ENCODE results near the gene PCDHGB2. TPM values are rescaled to one million over a fixed set of nuclear protein-coding genes. Genes with fewer than 3 reads are reported as not detected.
"Not testable (repeated sequence)": the region's sequence is repeated elsewhere in the genome, so short reads cannot be mapped to it uniquely, and the experiment has no call there.

The PCDHGB2 gene
- total RNA-seq, 2 donors from 2014 or later = 5.2 to 6.7 TPM

- H3K9me3 ChIP-seq = peaks cover 10 to 94% of the 10 kb centered on the region in 2 donors
Measured at GRCh38 chr5:141387557-141388311, 27.9 kb downstream of the PCDHGB2 start, which contains the start of gene PCDHGB4. Gene PCDHGB4, plus strand, starts transcription at chr5:141387698. Its CDS starts 187 bp downstream, at chr5:141387885.

DNA sequence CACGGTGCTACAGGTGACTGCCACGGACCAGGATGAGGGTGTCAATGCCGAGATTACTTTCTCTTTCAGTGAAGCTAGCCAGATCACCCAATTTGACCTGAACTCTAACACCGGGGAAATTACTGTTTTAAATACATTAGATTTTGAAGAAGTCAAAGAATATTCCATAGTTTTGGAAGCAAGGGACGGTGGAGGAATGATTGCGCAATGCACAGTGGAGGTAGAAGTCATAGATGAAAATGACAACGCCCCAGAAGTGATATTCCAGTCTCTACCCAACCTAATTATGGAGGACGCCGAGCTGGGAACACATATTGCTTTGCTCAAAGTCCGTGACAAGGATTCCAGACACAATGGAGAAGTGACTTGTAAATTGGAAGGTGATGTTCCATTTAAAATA lies 28.9 kb downstream of the PCDHGB2 start:
- no peak overlapping the region for H3K27ac ChIP-seq
- peaks cover 7% of the 10 kb centered on the region for H3K36me3 ChIP-seq
- H3K9me3 ChIP-seq = peaks cover 10 to 94% of the 10 kb centered on the region in 2 donors
- no peak for DNase-seq (ENCODE audit: low spot score)
- no peaks in the 10 kb centered on the region for H3K4me1 ChIP-seq
- no peaks in the 10 kb centered on the region for H3K27me3 ChIP-seq
- no peak for TF ChIP-seq CTCF (IDR thresholded peaks at IDR 0.05)
- H3K4me3 ChIP-seq = no peak overlapping the region

More at GRCh38 chr5:141387557-141388311, 27.9 kb downstream of the PCDHGB2 start, which contains the start of gene PCDHGB4:
- not testable (repeated sequence) for H3K27ac ChIP-seq; H3K27me3 ChIP-seq; DNase-seq (ENCODE audit: low spot score); H3K36me3 ChIP-seq; H3K4me1 ChIP-seq
- H3K4me3 ChIP-seq = peak within 1 kb of the TSS; percentile 33 to 39
- TF ChIP-seq CTCF (IDR thresholded peaks at IDR 0.05) = peak; percentile 42 to 70

DNA sequence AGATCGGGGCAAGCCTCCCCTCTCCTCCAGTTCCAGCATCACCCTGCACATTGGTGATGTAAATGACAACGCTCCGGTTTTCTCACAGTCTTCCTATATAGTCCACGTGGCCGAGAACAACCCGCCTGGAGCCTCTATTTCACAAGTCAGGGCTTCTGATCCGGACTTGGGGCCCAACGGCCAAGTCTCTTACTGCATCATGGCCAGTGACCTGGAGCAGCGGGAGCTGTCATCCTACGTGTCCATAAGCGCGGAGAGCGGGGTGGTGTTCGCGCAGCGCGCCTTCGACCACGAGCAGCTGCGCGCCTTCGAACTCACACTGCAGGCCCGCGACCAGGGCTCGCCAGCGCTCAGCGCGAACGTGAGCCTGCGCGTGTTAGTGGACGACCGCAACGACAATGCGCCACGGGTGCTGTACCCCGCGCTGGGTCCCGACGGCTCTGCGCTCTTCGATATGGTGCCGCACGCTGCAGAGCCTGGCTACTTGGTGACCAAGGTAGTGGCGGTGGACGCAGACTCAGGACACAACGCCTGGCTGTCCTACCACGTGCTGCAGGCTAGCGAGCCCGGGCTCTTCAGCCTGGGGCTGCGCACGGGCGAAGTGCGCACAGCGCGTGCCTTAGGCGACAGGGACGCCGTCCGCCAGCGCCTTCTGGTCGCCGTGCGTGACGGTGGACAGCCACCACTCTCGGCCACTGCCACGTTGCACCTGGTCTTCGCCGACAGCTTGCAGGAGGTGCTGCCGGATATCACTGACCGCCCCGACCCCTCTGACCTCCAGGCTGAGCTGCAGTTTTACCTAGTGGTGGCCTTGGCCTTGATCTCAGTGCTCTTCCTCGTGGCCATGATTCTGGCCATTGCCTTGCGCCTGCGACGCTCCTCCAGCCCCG lies 29.6 kb downstream of the PCDHGB2 start:
- Histone ChIP-seq H3K4me1 (no peaks in the 10 kb centered on the region), H3K9me3 (peaks cover 10 to 94% of the 10 kb centered on the region in 2 donors), H3K4me3 (no peak overlapping the region), H3K36me3 (peaks cover 7% of the 10 kb centered on the region), H3K27me3 (no peaks in the 10 kb centered on the region), H3K27ac (no peak overlapping the region)
- no peak for DNase-seq (ENCODE audit: low spot score)
- TF ChIP-seq CTCF (IDR thresholded peaks at IDR 0.05) = no peak

GRCh38 chr5:141392429-141393198 lies 32.8 kb downstream of the PCDHGB2 start, which contains the start of gene PCDHGA8:
Gene PCDHGA8, plus strand, starts transcription at chr5:141392633. Its CDS starts 181 bp downstream, at chr5:141392814.
- H3K27me3 ChIP-seq = no peaks in the 10 kb centered on the region
- H3K27ac ChIP-seq = no peak within 1 kb of the TSS
- peaks cover 10 to 88% of the 10 kb centered on the region in 2 donors for H3K9me3 ChIP-seq
- no peaks in the 10 kb centered on the region for H3K4me1 ChIP-seq
- TF ChIP-seq CTCF (IDR thresholded peaks at IDR 0.05) = no peak
- no peak for DNase-seq (ENCODE audit: low spot score)
- peaks cover 3% of the 10 kb centered on the region for H3K36me3 ChIP-seq
- H3K4me3 ChIP-seq = no peak within 1 kb of the TSS

DNA sequence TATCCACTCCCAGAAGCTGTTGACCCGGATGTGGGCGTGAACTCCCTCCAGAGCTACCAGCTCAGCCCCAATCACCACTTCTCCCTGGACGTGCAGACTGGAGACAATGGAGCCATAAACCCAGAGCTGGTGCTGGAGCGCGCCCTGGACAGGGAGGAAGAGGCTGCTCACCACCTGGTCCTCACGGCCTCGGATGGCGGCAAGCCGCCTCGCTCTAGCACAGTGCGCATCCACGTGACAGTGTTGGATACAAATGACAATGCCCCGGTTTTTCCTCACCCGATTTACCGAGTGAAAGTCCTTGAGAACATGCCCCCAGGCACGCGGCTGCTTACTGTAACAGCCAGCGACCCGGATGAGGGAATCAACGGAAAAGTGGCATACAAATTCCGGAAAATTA lies 33.5 kb downstream of the PCDHGB2 start:
- Histone ChIP-seq H3K9me3 (peaks cover 10 to 86% of the 10 kb centered on the region in 2 donors), H3K4me1 (no peaks in the 10 kb centered on the region), H3K36me3 (peaks cover 3% of the 10 kb centered on the region), H3K4me3 (no peak overlapping the region), H3K27ac (no peak overlapping the region), H3K27me3 (no peaks in the 10 kb centered on the region)
- DNase-seq (ENCODE audit: low spot score) = no peak
- TF ChIP-seq CTCF (IDR thresholded peaks at IDR 0.05) = no peak

DNA sequence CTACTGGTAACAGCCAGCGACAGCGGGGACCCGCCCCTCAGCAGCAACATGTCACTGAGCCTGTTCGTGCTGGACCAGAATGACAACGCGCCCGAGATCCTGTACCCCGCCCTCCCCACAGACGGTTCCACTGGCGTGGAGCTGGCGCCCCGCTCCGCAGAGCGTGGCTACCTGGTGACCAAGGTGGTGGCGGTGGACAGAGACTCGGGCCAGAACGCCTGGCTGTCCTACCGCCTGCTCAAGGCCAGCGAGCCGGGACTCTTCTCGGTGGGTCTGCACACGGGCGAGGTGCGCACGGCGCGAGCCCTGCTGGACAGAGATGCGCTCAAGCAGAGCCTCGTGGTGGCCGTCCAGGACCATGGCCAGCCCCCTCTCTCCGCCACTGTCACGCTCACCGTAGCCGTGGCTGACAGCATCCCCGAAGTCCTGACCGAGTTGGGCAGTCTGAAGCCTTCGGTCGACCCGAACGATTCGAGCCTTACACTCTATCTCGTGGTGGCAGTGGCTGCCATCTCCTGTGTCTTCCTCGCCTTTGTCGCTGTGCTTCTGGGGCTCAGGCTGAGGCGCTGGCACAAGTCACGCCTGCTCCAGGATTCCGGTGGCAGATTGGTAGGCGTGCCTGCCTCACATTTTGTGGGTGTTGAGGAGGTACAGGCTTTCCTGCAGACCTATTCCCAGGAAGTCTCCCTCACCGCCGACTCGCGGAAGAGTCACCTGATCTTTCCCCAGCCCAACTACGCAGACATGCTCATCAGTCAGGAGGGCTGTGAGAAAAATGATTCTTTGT lies 34.8 kb downstream of the PCDHGB2 start:
- H3K27ac ChIP-seq; DNase-seq (ENCODE audit: low spot score); H3K4me1 ChIP-seq; H3K36me3 ChIP-seq; H3K27me3 ChIP-seq; H3K4me3 ChIP-seq: not testable (repeated sequence)
- H3K9me3 ChIP-seq = peaks cover 6 to 85% of the 10 kb centered on the region in 2 donors
